Skin epidermis (tissue), 12 donors: ENCODE results near the gene DDR1.
A peak's percentile ranks its signal among the peaks of the same experiment; 100 is the strongest.

Source experiments
- H3K27ac ChIP-seq, 21 experiments: fragments of 200-600 bp; sonication (generic) in 11 of 21; one replicate each; pipeline ENCODE4 v1.5.0; 2020; ENCODE audit warnings: mild to moderate bottlenecking in 3 of 21, inconsistent platforms in 2 of 21, moderate library complexity in 2 of 21
- H3K4me3 ChIP-seq, 7 experiments: fragments of 200-600 bp; sonication (generic) in 2 of 7; one replicate each; pipeline ENCODE4 v1.5.0; 2020; ENCODE audit warnings: inconsistent platforms in 2 of 7, mild to moderate bottlenecking in 2 of 7, moderate library complexity in 1 of 7

DDR1 gene

GRCh38 chr6:30877419-30878262 is 6.7 kb upstream of the DDR1 start:
- Histone ChIP-seq H3K27ac (peak overlapping the region in 20 of 21 experiments; percentile 5 to 83 (median 69)), H3K4me3 (peak overlapping the region in 4 of 7 experiments; percentile 1 to 12 (median 7))

- no peak overlapping the region for H3K27ac ChIP-seq
- H3K4me3 ChIP-seq: no peak overlapping the region
These were observed 4.5 kb upstream of the DDR1 start for GRCh38 chr6:30879684-30880427.

- Histone ChIP-seq H3K4me3 (no peak overlapping the region), H3K27ac (peak overlapping the region in 2 of 21 experiments; percentile 90 to 96)
These were observed 3.5 kb upstream of the DDR1 start for GRCh38 chr6:30880698-30881252.

- H3K4me3 ChIP-seq: no peak overlapping the region
- peak overlapping the region in 12 of 21 experiments; percentile 89 to 98 (median 92) for H3K27ac ChIP-seq
These were observed 2.7 kb upstream of the DDR1 start for GRCh38 chr6:30881392-30882203.

GRCh38 chr6:30882204-30882758 is 2.0 kb upstream of the DDR1 start:
- H3K4me3 ChIP-seq: peak overlapping the region in 4 of 7 experiments; percentile 63 to 94 (median 76)

GRCh38 chr6:30882759-30883684 is 1.3 kb upstream of the DDR1 start:
- peak overlapping the region; percentile 55 to 94 (median 68) for H3K4me3 ChIP-seq
- peak overlapping the region; percentile 18 to 98 (median 91) for H3K27ac ChIP-seq

More at GRCh38 chr6:30882204-30882758, 2.0 kb upstream of the DDR1 start:
- H3K27ac ChIP-seq: peak overlapping the region in 20 of 21 experiments; percentile 78 to 98 (median 91)

GRCh38 chr6:30884521-30885480 is 482 bp downstream of the DDR1 start:
- Histone ChIP-seq H3K27ac (peak overlapping the region; percentile 38 to 98 (median 90)), H3K4me3 (peak overlapping the region; percentile 55 to 94 (median 68))

GRCh38 chr6:30885481-30885998 is 1.2 kb downstream of the DDR1 start:
- Histone ChIP-seq H3K27ac (peak overlapping the region in 20 of 21 experiments; percentile 82 to 98 (median 90)), H3K4me3 (peak overlapping the region; percentile 55 to 94 (median 68))

GRCh38 chr6:30885999-30886896 is 1.9 kb downstream of the DDR1 start:
- peak overlapping the region in 20 of 21 experiments; percentile 30 to 98 (median 90) for H3K27ac ChIP-seq
- peak overlapping the region; percentile 55 to 94 (median 68) for H3K4me3 ChIP-seq

- H3K4me3 ChIP-seq: peak overlapping the region in 3 of 7 experiments; percentile 68 to 84 (median 78)
- peak overlapping the region in 16 of 21 experiments; percentile 30 to 98 (median 90) for H3K27ac ChIP-seq
These were observed 2.6 kb downstream of the DDR1 start for GRCh38 chr6:30886897-30887255.

GRCh38 chr6:30887901-30888815 is 3.8 kb downstream of the DDR1 start:
- peak overlapping the region in 5 of 21 experiments; percentile 9 to 94 (median 36) for H3K27ac ChIP-seq

GRCh38 chr6:30888816-30889495 is 4.6 kb downstream of the DDR1 start:
- H3K27ac ChIP-seq: peak overlapping the region in 3 of 21 experiments; percentile 27 to 36 (median 33)
- no peak overlapping the region for H3K4me3 ChIP-seq

More at GRCh38 chr6:30887901-30888815, 3.8 kb downstream of the DDR1 start:
- H3K4me3 ChIP-seq: no peak overlapping the region

- no peak overlapping the region for H3K4me3 ChIP-seq
- peak overlapping the region in 2 of 21 experiments; percentile 33 to 45 for H3K27ac ChIP-seq
These were observed 5.2 kb downstream of the DDR1 start for GRCh38 chr6:30889496-30889885.
